H1 (cell line): Measurements from ENCODE around the gene GRM4. TPM values are rescaled to one million over a fixed set of nuclear protein-coding genes. Genes with fewer than 3 reads are reported as not detected.

ENCODE experiments used
- CTCF ChIA-PET: fragments of 300-600 bp; sonication (Branson Sonifier 250); formaldehyde crosslinking; loops from one replicate; lab custom pipeline; 2021; ENCODE audit not compliant: partially characterized antibody; lab: Charles Lee
- POLR2A ChIA-PET: fragments of 300-600 bp; sonication (Branson Sonifier 250); formaldehyde crosslinking; loops from one replicate; lab custom pipeline; 2021; ENCODE audit warnings: inconsistent platforms; ENCODE audit not compliant: partially characterized antibody; lab: Charles Lee
- DNase-seq, 2 experiments: peaks; one replicate each; pipeline versions ENCODE4 v3.0.0 to v3.0.0-alpha.2; 2010 to 2022; ENCODE audit warnings: low spot score in 2 of 2, low read depth in 1 of 2, mixed read lengths in 1 of 2
- FAIRE-seq: peaks from 2 replicates; lab custom pipeline; 2011; peaks lifted over from hg19 to GRCh38; lab: Jason Lieb, UNC
- H2AFZ ChIP-seq: 2 replicates; pipeline ENCODE4 v1.8.1; 2012; ENCODE audit warnings: low read length, inconsistent platforms
- H2AK5ac ChIP-seq: 2 replicates; pipeline ENCODE4 v1.6.1; 2013; ENCODE audit warnings: low read depth, low read length
- H2BK120ac ChIP-seq: replicated peaks from 2 replicates; pipeline ENCODE3; 2013; ENCODE audit warnings: low read depth, low read length, inconsistent platforms
- H2BK12ac ChIP-seq: 2 replicates; pipeline ENCODE4 v1.6.1; 2013; ENCODE audit warnings: low read depth, low read length
- H2BK15ac ChIP-seq: 2 replicates; pipeline ENCODE4 v1.6.1; 2013; ENCODE audit warnings: low read length
- H2BK20ac ChIP-seq: 2 replicates; pipeline ENCODE4 v1.6.1; 2013; ENCODE audit warnings: low read length
- H2BK5ac ChIP-seq: 2 replicates; pipeline ENCODE4 v1.6.1; 2013; ENCODE audit warnings: low read depth, low read length
- H3K14ac ChIP-seq: 2 replicates; pipeline ENCODE4 v1.6.1; 2013; ENCODE audit warnings: inconsistent platforms; ENCODE audit not compliant: insufficient read length
- H3K18ac ChIP-seq: 2 replicates; pipeline ENCODE4 v1.6.1; 2013; ENCODE audit warnings: low read length; ENCODE audit errors: extremely low read depth
- H3K23ac ChIP-seq: 2 replicates; pipeline ENCODE4 v1.6.1; 2013; ENCODE audit warnings: inconsistent platforms; ENCODE audit not compliant: insufficient read length
- H3K23me2 ChIP-seq: 2 replicates; pipeline ENCODE4 v1.6.1; 2013; ENCODE audit warnings: low read depth, low read length
- H3K27ac ChIP-seq: 2 replicates; pipeline ENCODE4 v1.6.1; 2011; ENCODE audit warnings: low read depth, low read length, inconsistent platforms
- H3K27me3 ChIP-seq, 4 experiments: replicated peaks in 1 of 4; 1 replicate in 1 of 4; 2 replicates in 3 of 4; pipeline versions ENCODE4 v1.6.1 to v1.8.1; 2011 to 2013; ENCODE audit warnings: low read length in 3 of 4, mild to moderate bottlenecking in 3 of 4, inconsistent platforms in 2 of 4, mixed read lengths in 2 of 4, moderate library complexity in 1 of 4; ENCODE audit not compliant: control insufficient read depth in 3 of 4, insufficient read depth in 3 of 4; ENCODE audit errors: extremely low read depth in 1 of 4
- H3K36me3 ChIP-seq, 4 experiments: 2 replicates each; pipeline versions ENCODE4 v1.6.1 to v1.8.1; 2011 to 2013; ENCODE audit warnings: mild to moderate bottlenecking in 4 of 4, low read length in 3 of 4, moderate library complexity in 2 of 4, control low read depth in 1 of 4, inconsistent platforms in 1 of 4; ENCODE audit not compliant: insufficient read depth in 4 of 4, control insufficient read depth in 2 of 4
- H3K4ac ChIP-seq: replicated peaks from 2 replicates; pipeline ENCODE3; 2013; ENCODE audit warnings: low read length, low read depth, mixed read lengths, inconsistent platforms; ENCODE audit not compliant: insufficient read length
- H3K4me1 ChIP-seq, 4 experiments: replicated peaks in 1 of 4; 1 replicate in 1 of 4; 2 replicates in 3 of 4; pipeline versions ENCODE4 v1.6.1 to v1.8.1; 2011 to 2013; ENCODE audit warnings: low read length in 3 of 4, inconsistent platforms in 2 of 4, mixed read lengths in 1 of 4; ENCODE audit not compliant: insufficient read depth in 4 of 4, control insufficient read depth in 3 of 4
- H3K4me2 ChIP-seq, 2 experiments: 2 replicates each; pipeline versions ENCODE4 v1.6.1 to v1.8.1; 2011 to 2013; ENCODE audit warnings: low read depth in 2 of 2, low read length in 2 of 2, control low read depth in 1 of 2, inconsistent platforms in 1 of 2, mild to moderate bottlenecking in 1 of 2; ENCODE audit not compliant: insufficient read depth in 1 of 2
- H3K4me3 ChIP-seq, 4 experiments: fragments of 200-600, 300-600 bp in 1 of 4; sonication (generic), shearing (Covaris generic), sonication (Bioruptor Twin) in 1 of 4; 2 replicates each; pipeline versions ENCODE4 v1.5.1 to v1.8.1; 2011 to 2016; ENCODE audit warnings: low read length in 4 of 4, low read depth in 3 of 4, control low read depth in 2 of 4, inconsistent platforms in 2 of 4, mild to moderate bottlenecking in 2 of 4, mixed read lengths in 1 of 4, moderate library complexity in 1 of 4; ENCODE audit not compliant: insufficient read depth in 2 of 4; ENCODE audit errors: extremely low read depth in 1 of 4
- H3K56ac ChIP-seq: replicated peaks from 2 replicates; pipeline ENCODE3; 2013; ENCODE audit warnings: low read depth, mild to moderate bottlenecking, mixed read lengths, low read length, inconsistent platforms; ENCODE audit not compliant: insufficient read length
- H3K79me1 ChIP-seq: 2 replicates; pipeline ENCODE4 v1.6.1; 2013; ENCODE audit warnings: low read depth, low read length, control low read depth
- H3K79me2 ChIP-seq, 2 experiments: 2 replicates each; pipeline versions ENCODE4 v1.6.1 to v1.8.1; 2012 to 2013; ENCODE audit warnings: low read length in 2 of 2, mild to moderate bottlenecking in 2 of 2, inconsistent platforms in 1 of 2; ENCODE audit not compliant: insufficient read depth in 2 of 2, control insufficient read depth in 1 of 2
- H3K9ac ChIP-seq, 4 experiments: replicated peaks in 1 of 4; 1 replicate in 1 of 4; 2 replicates in 3 of 4; pipeline versions ENCODE4 v1.6.1 to v1.8.1; 2011 to 2013; ENCODE audit warnings: low read depth in 3 of 4, low read length in 3 of 4, control low read depth in 2 of 4, mild to moderate bottlenecking in 2 of 4, moderate library complexity in 2 of 4, inconsistent platforms in 1 of 4; ENCODE audit errors: extremely low read depth in 1 of 4
- H3K9me3 ChIP-seq, 2 experiments: 2 replicates each; pipeline versions ENCODE4 v1.6.1 to v1.8.1; 2012 to 2013; ENCODE audit warnings: mild to moderate bottlenecking in 2 of 2, moderate library complexity in 2 of 2, control low read depth in 1 of 2, inconsistent platforms in 1 of 2, low read depth in 1 of 2, low read length in 1 of 2, mixed read lengths in 1 of 2; ENCODE audit not compliant: insufficient read depth in 2 of 2
- H4K20me1 ChIP-seq, 2 experiments: replicated peaks in 1 of 2; 2 replicates each; pipeline versions ENCODE3 to v1.8.1; 2011 to 2013; ENCODE audit warnings: inconsistent platforms in 2 of 2, low read length in 2 of 2, mild to moderate bottlenecking in 1 of 2; ENCODE audit not compliant: insufficient read depth in 2 of 2, control insufficient read depth in 1 of 2
- H4K5ac ChIP-seq: 2 replicates; pipeline ENCODE4 v1.6.1; 2013; ENCODE audit warnings: low read length, low read depth, mixed read lengths, inconsistent platforms; ENCODE audit not compliant: insufficient read length
- H4K8ac ChIP-seq: 2 replicates; pipeline ENCODE4 v1.8.0; 2013; ENCODE audit warnings: mild to moderate bottlenecking, moderate library complexity, low read length, inconsistent platforms; ENCODE audit not compliant: insufficient read depth; ENCODE audit errors: extremely low read depth
- H4K91ac ChIP-seq: replicated peaks from 2 replicates; pipeline ENCODE3; 2013; ENCODE audit warnings: low read length, mixed read lengths, inconsistent platforms; ENCODE audit not compliant: insufficient read length
- KDM4A ChIP-seq: IDR thresholded peaks from one replicate; pipeline ENCODE4 v1.7.1; 2012; ENCODE audit warnings: low read depth, mild to moderate bottlenecking, moderate library complexity, low read length, inconsistent platforms; ENCODE audit not compliant: severe bottlenecking
- MAX ChIP-seq: IDR thresholded peaks from 2 replicates; pipeline ENCODE4 v1.6.1; 2012; ENCODE audit warnings: inconsistent platforms
- SP2 ChIP-seq: IDR thresholded peaks from 2 replicates; pipeline ENCODE4 v1.6.1; 2012; ENCODE audit warnings: mild to moderate bottlenecking, low read length, inconsistent platforms
- TAF1 ChIP-seq: IDR thresholded peaks from 2 replicates; pipeline ENCODE4 v1.6.1; 2011; ENCODE audit warnings: mild to moderate bottlenecking, low read depth, low read length
- TCF12 ChIP-seq: IDR thresholded peaks from 2 replicates; pipeline ENCODE4 v1.6.1; 2011; ENCODE audit warnings: low read depth, mild to moderate bottlenecking, low read length
- WGBS, 2 experiments: shearing (Covaris generic) in 1 of 2; methylation state at CpG; one replicate each; pipeline versions ENCODE4 v1.1.6 to v1.1.7; 2013 to 2015; ENCODE audit warnings: low lambda C conversion rate in 2 of 2, mixed read lengths in 2 of 2, inconsistent platforms in 1 of 2, low coverage in 1 of 2, missing lambda C conversion rate in 1 of 2; ENCODE audit not compliant: insufficient replicate concordance in 2 of 2, insufficient coverage in 1 of 2, insufficient read length in 1 of 2; ENCODE audit errors: extremely low coverage in 1 of 2, missing lambda C conversion rate in 1 of 2; 5-methylcytosine and 5-hydroxymethylcytosine counted together
- polyA plus RNA-seq, 7 experiments: library from polyadenylated mRNA; depleted of rRNA in 3 of 7; stranded (reverse) in 5 of 7; unstranded in 2 of 7; fragments of >200 nt in 5 of 7; fragments of 200-250 nt in 2 of 7; gene quantifications; 1 replicate in 5 of 7; 2 replicates in 1 of 7; 4 replicates in 1 of 7; pipeline versions ENCODE4 v1.2.1 to v1.2.3, GENCODE V29; 2011 to 2013; ENCODE audit warnings: missing spikeins in 2 of 7, mixed read lengths in 2 of 7
- total RNA-seq: library from RNA; stranded (reverse); fragmentation: NEBNext Ultra II Directional; extraction: Animal tissue kit (Norgen Biotek cat#: 25700); gene quantifications from 2 replicates; pipeline ENCODE4 v1.2.1, GENCODE V29; 2021

Gene GRM4
- total and polyA plus RNA-seq, 2 of the 8 experiments (the other 6 are each of a cell fraction or from before 2014, with no cell fraction given): 19.6 to 21.5 TPM

DNA sequence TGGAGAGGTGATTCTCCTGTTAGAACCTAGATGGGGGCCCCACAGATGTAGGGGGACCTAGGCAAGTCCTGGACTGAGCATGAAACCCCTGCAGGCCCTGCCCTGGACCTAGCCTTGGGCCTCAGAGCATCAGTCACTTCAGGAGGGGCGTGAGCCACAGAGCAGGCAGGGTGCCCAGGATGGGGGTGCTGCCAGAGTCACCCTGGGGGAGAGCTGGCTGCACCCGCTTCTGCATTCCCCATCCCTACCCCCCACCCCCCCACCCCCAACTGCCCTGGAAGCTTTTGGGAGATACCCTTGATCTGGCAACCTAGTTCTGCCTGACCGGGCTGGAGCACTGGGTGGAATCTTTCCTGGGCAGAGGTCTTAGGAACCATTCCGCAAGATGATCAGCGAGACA, 125.6 kb downstream of the GRM4 start:
- no peak overlapping the region for H3K9ac ChIP-seq
- peaks cover 0 to 2% (median 0%) of the 10 kb centered on the region in 4 experiments; a peak in 4 of 7 replicates for H3K4me1 ChIP-seq
- H4K5ac ChIP-seq: no peak overlapping the region
- no peak overlapping the region for H3K23ac ChIP-seq
- H3K14ac ChIP-seq: no peak overlapping the region
- no peak overlapping the region for H3K4me3 ChIP-seq
- CTCF ChIA-PET: interaction anchor here (1.5 to 16.1 kb wide), 2 partner anchors 58 to 168 kb away, joined by 3 to 234 read pairs; no protein-coding TSS in a partner anchor
- DNase-seq: no peak
- H3K79me2 ChIP-seq: no peaks in the 10 kb centered on the region
- H3K56ac ChIP-seq: no peak overlapping the region
- TF ChIP-seq TAF1 (no peak), KDM4A (no peak), TCF12 (no peak), SP2 (no peak), MAX (no peak)
- TF ChIP-seq, all 59 proteins: peak for 0
- Histone ChIP-seq H2BK5ac (no peak overlapping the region), H4K91ac (no peak overlapping the region), H2BK12ac (no peak overlapping the region), H3K36me3 (no peaks in the 10 kb centered on the region; a peak in 1 of 8 replicates), H2BK120ac (no peak overlapping the region), H4K20me1 (peaks cover 0 to 1% of the 10 kb centered on the region in 2 experiments), H3K27me3 (peaks cover 0 to 13% (median 11%) of the 10 kb centered on the region in 4 experiments; a peak in 6 of 7 replicates), H2AK5ac (no peak overlapping the region), H3K9me3 (peaks cover 0 to 14% of the 10 kb centered on the region in 2 experiments; a peak in 2 of 4 replicates), H3K79me1 (no peaks in the 10 kb centered on the region), H3K18ac (no peak overlapping the region), H3K4ac (no peak overlapping the region), H4K8ac (no peak overlapping the region), H3K27ac (no peak overlapping the region), H2AFZ (no peak overlapping the region), H3K4me2 (no peak overlapping the region), H3K23me2 (no peaks in the 10 kb centered on the region; the same call in 1 of the 2 replicates), H2BK15ac (no peak overlapping the region), H2BK20ac (no peak overlapping the region)
- 92% methylated on average over 4 of the region's 5 CpGs; no CpG with 5 or more reads in 1 of the 2 experiments for WGBS, 2 experiments
- POLR2A ChIA-PET: no interaction called here
- no peak for FAIRE-seq
